Activated CD8-positive, alpha-beta memory T cell treated with anti-CD3 and anti-CD28 coated beads for 36 hours (primary cell): ENCODE results near the gene SNAPC4. TPM values are rescaled to one million over a fixed set of nuclear protein-coding genes. Genes with fewer than 3 reads are reported as not detected.

ENCODE experiments used
- CTCF ChIA-PET: fragments of 350-600 bp; sonication (Branson Sonifier 250); formaldehyde crosslinking; loops from one replicate; lab custom pipeline; 2021; ENCODE audit warnings: antibody characterized with exemption; lab: Charles Lee
- POLR2A ChIA-PET: fragments of 350-600 bp; sonication (Branson Sonifier 250); formaldehyde crosslinking; loops from one replicate; lab custom pipeline; 2021; ENCODE audit warnings: antibody characterized with exemption; lab: Charles Lee
- total RNA-seq, 2 experiments: library from RNA; stranded (reverse); gene quantifications; one replicate each; pipeline ENCODE4 v1.2.3, GENCODE V29; 2021

Gene SNAPC4
- total RNA-seq, 2 experiments from 2014 or later = 23.4 to 24.5 TPM

DNA sequence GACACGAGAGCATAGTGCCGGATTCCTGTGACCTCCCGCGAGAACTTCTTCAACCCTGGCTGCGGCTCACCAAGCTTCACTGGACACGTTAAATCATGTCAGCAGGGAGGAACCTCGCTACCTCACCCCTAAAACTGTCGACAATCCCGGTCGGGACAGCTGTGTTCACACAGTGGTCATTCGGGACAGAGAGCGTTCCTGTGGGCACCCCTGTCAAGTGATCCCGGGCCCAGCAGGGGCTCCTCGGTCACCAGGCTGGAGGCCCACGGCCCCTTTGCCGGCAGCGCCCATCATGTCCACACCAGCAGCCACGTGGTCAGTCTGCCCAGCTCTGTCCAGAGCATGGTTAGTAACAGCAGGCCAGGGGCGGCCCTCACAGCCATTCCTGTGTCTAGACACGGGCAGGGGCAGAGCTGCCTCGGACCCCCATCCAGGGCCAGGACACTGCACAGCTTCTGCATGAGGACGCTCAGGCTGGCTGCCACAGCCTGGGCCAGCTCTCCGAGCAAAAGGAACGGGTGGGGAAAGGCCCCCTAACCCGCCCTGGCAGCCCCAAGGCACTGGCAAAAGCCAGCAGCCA lies 36.2 kb upstream of the SNAPC4 start:
- ChIA-PET CTCF (interaction anchor here (0.9 kb wide), 1 partner anchor 33 kb away, joined by 3 read pairs; no protein-coding TSS in a partner anchor), POLR2A (no interaction called here)

DNA sequence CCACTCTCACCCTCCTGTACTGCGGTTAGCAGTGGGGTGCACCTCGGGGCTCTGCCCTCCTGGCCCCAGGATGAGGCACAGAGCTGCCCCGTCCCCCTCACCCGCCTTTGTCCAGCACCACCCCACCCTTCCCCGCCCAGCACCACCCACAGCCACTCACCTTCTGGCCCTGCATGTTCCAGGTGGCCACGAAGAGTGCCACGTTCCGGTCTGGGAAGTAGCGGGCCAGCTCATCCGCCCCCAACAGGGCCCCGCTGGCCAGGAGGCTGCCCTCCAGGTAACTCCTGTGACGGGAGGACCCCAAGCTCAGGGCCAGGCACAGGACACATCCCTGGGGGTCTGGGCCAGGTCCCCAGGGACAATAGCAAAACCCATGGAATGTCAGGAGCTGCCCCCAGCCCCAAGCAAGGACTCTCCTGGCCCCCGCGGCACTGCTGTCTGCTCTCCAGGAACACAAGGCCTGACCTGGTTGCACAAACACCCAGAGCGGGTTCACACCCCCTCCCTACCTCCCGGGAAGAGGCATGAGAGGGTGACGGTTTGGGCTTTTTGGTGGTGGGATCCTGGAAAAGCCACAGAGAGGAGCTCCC lies 34.7 kb upstream of the SNAPC4 start:
- ChIA-PET CTCF (interaction anchor here (0.9 kb wide), 1 partner anchor 11 kb away, joined by 3 read pairs; no protein-coding TSS in a partner anchor), POLR2A (no interaction called here)

DNA sequence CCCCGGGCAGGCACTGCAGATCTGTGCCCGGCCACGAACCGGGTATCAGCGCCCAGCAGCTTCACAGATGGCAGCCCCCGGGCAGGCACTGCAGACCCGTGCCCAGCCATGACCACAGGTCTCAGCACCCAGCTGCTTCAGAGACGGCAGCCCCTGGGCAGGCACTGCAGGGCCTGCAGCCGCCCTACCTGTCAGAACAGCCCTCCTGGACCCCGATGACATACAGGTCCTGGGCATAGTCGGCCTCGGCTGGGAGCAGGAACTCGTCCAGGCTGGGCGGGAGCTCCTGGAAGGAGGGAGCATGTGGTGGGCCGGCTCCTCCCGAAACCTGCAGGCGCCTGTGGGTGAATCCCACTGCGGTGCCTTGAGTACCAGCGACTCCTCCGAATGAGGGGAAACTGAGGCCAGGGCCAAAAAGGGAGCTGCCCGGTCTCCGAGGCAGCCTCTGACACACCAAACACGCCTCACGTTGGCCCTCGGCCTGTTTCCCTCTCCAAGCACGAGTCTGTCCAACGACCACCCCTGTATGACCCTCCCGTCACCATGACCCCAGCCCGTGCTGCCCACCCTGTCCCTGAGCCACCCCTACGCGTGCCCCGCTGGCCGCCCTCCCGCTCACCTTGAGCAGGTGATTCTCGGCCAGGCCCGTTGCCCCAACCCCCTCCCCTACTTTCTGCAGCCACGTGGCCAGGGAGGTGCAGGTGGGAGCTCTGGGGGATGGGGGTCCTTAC lies 34.0 kb upstream of the SNAPC4 start:
- ChIA-PET CTCF (interaction anchor here (0.6 to 0.9 kb wide), 2 partner anchors 11 to 967 kb away, joined by 3 to 4 read pairs; no protein-coding TSS in a partner anchor), POLR2A (no interaction called here)

GRCh38 chr9:136433043-136433715 lies 33.2 kb upstream of the SNAPC4 start:
- POLR2A ChIA-PET = no interaction called here
- CTCF ChIA-PET = interaction anchor here (0.6 kb wide), 1 partner anchor 968 kb away, joined by 4 read pairs; no protein-coding TSS in a partner anchor

GRCh38 chr9:136432591-136432990 lies 32.6 kb upstream of the SNAPC4 start:
- ChIA-PET CTCF (no interaction called here), POLR2A (no interaction called here)

DNA sequence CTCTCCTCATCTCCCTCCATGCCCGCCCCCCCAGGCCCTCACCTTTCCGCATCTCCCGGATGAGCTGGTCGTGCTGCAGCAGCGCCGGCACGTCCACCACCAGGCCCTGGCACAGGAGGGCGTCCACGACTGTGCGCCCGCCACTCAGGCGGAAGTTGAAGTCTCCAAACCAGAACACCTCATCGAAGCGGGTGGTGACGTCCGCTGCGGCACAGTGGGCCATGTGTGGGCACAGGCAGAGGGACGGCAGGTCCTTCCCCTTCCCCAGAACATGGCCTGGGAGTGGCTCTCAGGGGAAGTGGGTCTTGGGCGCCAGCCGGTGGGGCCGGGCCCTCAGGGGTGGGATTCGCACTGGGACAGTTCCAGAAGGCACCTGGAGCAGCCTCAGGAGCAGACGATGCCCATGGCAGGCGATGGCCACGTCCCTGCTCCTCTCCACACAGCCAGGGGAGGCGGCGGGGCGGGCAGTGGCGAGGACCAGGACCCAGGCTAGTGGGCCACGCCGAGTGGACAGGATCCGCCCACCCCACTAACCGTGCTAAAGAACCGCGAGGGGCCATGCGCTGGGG lies 31.9 kb upstream of the SNAPC4 start:
- ChIA-PET CTCF (no interaction called here), POLR2A (no interaction called here)

DNA sequence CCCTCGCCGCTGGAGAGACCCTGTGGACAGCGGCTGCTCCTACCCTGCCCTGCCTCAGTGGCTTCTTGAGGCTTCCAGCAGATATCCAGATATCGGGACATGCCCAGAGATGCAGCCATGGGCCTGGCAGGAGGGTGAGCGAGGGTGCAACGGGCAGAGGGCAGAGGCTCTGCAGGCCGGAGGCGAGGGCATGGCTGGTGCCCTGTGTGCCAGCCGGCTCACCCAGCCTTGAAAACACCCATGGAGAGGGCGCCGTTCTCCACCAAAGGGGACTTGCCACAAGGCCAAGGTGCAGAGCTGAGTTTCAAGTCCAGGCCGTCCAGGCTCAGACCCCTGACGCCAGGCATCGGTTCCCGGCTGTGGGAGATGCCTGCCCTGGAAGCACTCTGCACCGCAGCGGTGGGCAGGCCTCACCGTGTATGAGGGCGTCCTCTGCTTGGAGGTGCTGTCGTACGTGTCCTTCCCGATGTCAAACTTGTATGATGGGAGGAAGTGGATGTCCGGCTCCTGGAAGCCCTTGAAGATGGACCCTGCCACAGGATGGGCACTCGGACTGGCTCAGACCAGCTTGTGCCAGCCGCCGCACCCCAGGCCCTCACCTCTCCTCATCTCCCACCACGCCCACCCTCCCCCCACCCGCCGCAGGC lies 30.7 kb upstream of the SNAPC4 start:
- POLR2A ChIA-PET = no interaction called here
- CTCF ChIA-PET = no interaction called here

DNA sequence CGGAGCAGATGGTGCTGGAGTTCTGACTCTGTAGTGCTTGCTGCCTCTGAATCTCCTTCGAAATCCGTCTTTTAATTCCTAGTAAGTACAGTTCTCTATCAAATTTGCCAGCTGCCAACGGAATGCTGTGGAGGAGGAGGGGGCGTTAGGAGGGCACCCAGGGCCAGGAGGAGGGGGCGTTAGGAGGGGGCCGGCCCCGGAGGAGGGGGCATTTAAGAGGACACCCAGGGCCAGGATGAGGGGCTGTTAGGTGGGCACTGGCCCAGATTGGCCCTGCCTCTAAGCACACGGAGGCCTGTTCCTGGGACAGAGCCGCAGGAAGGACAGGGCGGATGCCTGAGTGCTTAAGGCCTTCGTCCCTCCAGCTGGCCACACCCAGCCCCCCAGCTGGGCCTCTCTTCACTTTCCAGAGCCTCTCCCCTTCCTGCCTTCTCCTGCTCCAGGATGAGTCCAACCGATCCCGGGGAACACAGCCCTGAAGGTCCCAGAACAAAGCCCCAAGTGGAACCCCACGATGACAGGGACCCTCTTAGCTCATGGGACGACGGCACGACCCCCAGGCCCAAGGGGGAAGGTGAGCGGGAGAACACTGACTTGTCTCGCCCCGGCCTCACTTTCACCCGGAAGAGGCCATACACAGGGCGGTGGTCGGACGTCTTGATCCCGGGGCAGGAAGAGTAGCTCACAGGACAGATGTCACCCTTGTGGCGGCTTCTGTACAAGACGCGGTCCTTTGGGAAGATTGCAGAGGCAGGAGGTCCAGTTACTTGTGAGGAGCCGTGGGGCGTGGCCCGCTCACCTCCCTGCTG lies 29.9 kb upstream of the SNAPC4 start:
- CTCF ChIA-PET = no interaction called here
- POLR2A ChIA-PET = no interaction called here

DNA sequence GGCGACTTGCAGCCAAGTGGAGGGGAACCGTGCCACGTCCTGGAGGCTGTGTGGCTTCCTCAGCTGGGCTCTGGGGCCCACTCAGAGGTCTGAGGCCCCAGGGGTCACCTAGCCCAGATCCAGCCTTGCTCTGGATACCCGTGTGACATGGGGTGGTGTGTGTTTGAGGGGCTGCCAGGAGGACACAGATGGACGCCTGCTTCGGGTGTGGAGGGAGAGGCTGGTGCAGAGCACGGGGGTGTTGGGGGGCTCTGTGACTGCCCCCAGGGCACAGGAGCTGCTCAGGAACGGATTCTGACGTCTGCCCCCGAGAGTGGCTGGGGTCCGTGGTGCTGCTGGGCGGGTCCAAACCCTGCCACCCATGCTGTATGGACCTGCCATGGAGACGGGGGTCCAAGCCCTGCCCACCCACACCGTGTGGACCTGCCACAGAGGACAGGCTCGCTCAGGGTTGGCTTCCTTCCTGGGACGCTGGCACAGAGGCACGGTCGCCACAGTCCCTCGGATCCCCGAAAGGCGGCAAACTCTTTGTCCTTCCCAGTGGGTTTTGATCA lies 29.2 kb upstream of the SNAPC4 start:
- CTCF ChIA-PET = no interaction called here
- POLR2A ChIA-PET = no interaction called here

DNA sequence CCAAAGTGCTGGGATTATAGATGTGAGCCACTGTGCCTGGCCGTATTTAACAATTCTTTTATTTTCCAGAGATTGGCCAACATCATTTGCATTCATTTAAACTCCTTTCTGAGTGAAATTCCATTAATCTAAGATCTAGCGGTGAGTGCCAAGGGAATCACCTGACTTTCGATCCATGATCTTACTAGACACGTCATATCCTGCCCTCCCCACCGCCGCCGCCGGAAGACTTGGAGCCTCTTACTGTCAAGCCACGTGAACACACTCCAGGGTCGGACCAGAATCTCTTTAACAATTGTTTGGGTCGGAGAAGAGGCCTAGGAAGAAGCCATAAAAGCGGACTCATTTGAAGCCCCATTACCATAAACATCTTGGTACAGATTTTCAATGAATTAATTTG lies 26.8 kb upstream of the SNAPC4 start:
- POLR2A ChIA-PET = interaction anchor here (0.7 kb wide), 1 partner anchor 669 kb away, joined by 7 read pairs; no protein-coding TSS in a partner anchor
- CTCF ChIA-PET = no interaction called here

DNA sequence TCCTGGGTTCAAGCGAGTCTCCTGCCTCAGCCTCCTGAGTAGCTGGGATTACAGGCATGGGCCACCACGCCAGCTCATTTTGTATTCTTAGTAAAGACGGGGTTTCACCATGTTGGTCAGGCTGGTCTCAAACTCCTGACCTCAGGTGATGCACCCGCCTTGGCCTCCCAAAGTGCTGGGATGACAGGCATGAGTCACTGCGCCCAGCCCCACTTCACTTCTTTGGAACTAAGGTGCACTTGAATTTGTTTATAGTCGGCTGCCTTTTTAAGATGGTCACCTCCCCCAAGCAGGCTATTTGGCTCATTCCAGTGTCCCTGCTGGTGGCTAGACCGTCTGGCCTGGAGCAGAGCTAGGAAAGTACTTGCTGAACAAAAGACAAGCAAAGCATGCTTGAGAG lies 25.4 kb upstream of the SNAPC4 start:
- ChIA-PET POLR2A (interaction anchor here (0.7 to 1.3 kb wide), 3 partner anchors 13 to 31 kb away, joined by 4 to 6 read pairs (median 5); no protein-coding TSS in a partner anchor), CTCF (interaction anchor here (0.9 to 1.1 kb wide), 2 partner anchors 16 to 246 kb away, joined by 3 to 4 read pairs; no protein-coding TSS in a partner anchor)

- ChIA-PET POLR2A (interaction anchor here (1.1 to 1.3 kb wide), 2 partner anchors 14 to 31 kb away, joined by 5 to 6 read pairs; no protein-coding TSS in a partner anchor), CTCF (interaction anchor here (0.9 to 1.1 kb wide), 2 partner anchors 15 to 247 kb away, joined by 3 to 4 read pairs; no protein-coding TSS in a partner anchor)
Observed at GRCh38 chr9:136424750-136425362, 24.9 kb upstream of the SNAPC4 start.

DNA sequence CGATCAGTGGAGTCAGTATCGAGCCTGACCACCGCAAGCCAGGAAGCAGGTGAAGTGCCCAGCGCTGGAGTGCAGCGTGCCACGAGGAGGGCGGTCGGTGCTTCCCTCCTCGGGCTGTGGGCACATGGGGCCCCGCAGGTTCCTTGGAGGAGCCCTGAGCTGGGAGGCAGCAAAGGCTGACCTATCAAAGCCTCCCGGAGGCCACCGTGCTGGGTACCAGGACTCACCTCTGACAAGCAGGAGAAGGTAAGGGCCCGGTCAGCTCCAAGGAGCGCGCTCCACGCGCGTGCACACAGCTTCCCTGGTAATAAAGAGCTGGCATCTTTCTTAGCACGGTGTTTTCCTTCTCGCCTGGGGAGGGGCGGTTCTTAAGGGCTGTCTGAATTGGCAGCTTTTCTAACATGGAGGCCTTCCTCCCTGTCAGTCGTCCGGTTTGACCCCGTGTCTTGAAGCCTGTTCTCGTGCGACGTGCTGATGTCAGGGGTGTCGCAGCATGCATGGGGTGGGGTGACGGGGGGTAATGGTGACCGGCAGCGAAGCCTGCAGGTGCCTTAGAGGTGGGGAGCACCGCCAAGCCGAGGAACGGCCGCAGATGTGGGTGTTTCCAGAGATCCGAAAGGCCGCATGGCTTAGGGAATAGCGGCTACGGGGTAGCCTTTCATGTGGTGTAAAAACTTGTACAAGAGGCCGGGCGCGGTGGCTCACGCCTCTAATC lies 23.6 kb upstream of the SNAPC4 start:
- POLR2A ChIA-PET = no interaction called here
- CTCF ChIA-PET = interaction anchor here (1.0 kb wide), 1 partner anchor 10 kb away, joined by 3 read pairs; no protein-coding TSS in a partner anchor

DNA sequence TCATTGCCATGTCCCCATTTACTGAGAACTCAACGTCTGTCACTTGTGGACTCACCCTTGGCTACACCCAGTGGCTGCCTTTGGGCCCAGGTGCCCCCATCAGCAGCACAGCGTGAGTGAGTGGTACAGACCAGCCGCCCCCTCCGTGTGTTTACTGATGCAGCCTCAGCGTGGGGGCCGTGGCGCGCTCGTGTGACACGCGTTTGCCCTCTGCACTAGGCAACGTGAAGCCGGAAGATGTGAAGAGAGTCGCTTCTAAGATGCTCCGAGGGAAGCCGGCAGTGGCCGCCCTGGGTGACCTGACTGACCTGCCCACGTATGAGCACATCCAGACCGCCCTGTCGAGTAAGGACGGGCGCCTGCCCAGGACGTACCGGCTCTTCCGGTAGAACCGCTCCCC lies 22.9 kb upstream of the SNAPC4 start:
- POLR2A ChIA-PET = no interaction called here

GRCh38 chr9:136421791-136422190 lies 21.8 kb upstream of the SNAPC4 start:
- ChIA-PET CTCF (no interaction called here), POLR2A (no interaction called here)

More for the DNA sequence above, 22.9 kb upstream of the SNAPC4 start:
- CTCF ChIA-PET = interaction anchor here (1.0 kb wide), 1 partner anchor 11 kb away, joined by 3 read pairs; no protein-coding TSS in a partner anchor

DNA sequence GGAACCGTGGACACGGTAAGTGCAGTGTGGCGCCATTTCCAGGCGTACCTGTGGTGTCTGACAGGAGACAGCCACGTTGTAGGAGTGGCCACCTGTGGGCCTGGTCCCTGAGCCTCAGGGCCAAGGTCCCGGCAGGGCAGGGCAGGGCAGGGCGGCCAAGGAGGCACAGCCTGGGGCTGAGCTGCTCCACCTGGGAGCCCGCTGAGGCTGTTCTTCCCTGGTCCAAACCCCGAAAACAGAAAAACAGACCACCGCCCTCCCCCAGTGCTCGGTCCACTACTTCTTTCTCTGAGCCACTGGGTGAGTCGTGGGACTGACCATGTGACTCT lies 19.1 kb upstream of the SNAPC4 start:
- POLR2A ChIA-PET = interaction anchor here (0.5 to 1.1 kb wide), 2 partner anchors 9 to 25 kb away, joined by 3 to 4 read pairs; no protein-coding TSS in a partner anchor
- CTCF ChIA-PET = no interaction called here
